PFSK-1 (cell line): ENCODE measurements around the gene RPUSD2.

Source experiments
- POLR2AphosphoS5 ChIP-seq: IDR thresholded peaks from 2 replicates; pipeline ENCODE4 v1.6.1; 2012; ENCODE audit warnings: low read depth, mild to moderate bottlenecking, control low read depth, low read length, moderate library complexity
- REST ChIP-seq, 2 experiments: IDR thresholded peaks; 2 replicates each; pipeline versions ENCODE4 v1.6.1 to v1.8.0; 2011 to 2012; ENCODE audit warnings: low read depth in 2 of 2, low read length in 2 of 2, control low read depth in 1 of 2, inconsistent platforms in 1 of 2, mild to moderate bottlenecking in 1 of 2, moderate library complexity in 1 of 2; ENCODE audit not compliant: insufficient read depth in 1 of 2
- TAF1 ChIP-seq: IDR thresholded peaks from 2 replicates; pipeline ENCODE4 v1.6.1; 2012; ENCODE audit warnings: low read length, control low read depth, borderline replicate concordance; ENCODE audit not compliant: insufficient read depth

DNA sequence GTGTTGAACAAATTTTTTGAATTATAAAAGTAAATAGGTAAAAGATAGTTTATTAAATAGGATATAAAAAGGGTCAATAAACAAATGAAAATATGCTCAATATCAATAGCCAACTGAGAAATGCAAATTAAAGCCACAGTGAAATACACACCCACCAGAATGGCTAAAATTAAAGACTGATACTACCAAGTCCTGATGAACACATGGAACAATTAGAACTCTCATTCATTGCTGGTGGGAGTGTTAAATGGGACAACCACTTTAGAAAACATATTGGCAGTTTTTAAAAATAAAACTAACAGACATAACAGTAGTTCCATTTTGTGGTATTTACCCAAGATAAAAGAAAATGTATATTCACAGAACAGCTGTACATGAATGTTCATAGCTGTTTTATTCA lies 45.5 kb upstream of the RPUSD2 start:
- no peak for TF ChIP-seq POLR2AphosphoS5
- no peak for TF ChIP-seq REST (IDR thresholded peaks at IDR 0.05; ENCODE audit: insufficient read depth in 1 of 2, low read depth in 2 of 2, low read length in 2 of 2)
- TF ChIP-seq TAF1, result no peak
